SK-N-SH treated with all-trans-retinoic acid at 6 μM for 48 hours (cell line): ENCODE results near the gene CCDC171.

Source experiments
- ARNTL ChIP-seq: fragments of 450-650 bp; formaldehyde crosslinking; IDR thresholded peaks from 2 replicates; pipeline ENCODE4 v1.5.0; 2020; ENCODE audit warnings: low read depth, mild to moderate bottlenecking, moderate library complexity, borderline replicate concordance
- POU6F1 ChIP-seq: fragments of 250-450 bp; sonication (Bioruptor Pico); IDR thresholded peaks from 2 replicates; pipeline ENCODE4 v1.8.0; 2021; ENCODE audit warnings: low read depth, mild to moderate bottlenecking, moderate library complexity, borderline replicate concordance
- ZC3H10 ChIP-seq: fragments of 250-450 bp; sonication (Bioruptor Pico); IDR thresholded peaks from 2 replicates; pipeline ENCODE4 v1.5.1; 2021; ENCODE audit warnings: mild to moderate bottlenecking, moderate library complexity

GRCh38 chr9:15543047-15543813, 9.6 kb upstream of the CCDC171 start:
- TF ChIP-seq ZC3H10 (no peak), ARNTL (CRISPR knock-in tag) (no peak), POU6F1 (CRISPR knock-in tag) (no peak)
